B cell (primary cell): ENCODE measurements around the gene AGRN.

Experiments used
- EZH2 ChIP-seq: IDR thresholded peaks from 2 replicates; pipeline ENCODE4 v1.6.1; 2012; ENCODE audit warnings: borderline replicate concordance, low read depth, mild to moderate bottlenecking, moderate library complexity, low read length; ENCODE audit not compliant: insufficient read depth, poor library complexity, severe bottlenecking
- TF ChIP-seq, protein P1 (sequence below): fragments of 200-600 bp; IDR thresholded peaks from one replicate; pipeline ENCODE4 v1.8.0; 2022; ENCODE audit warnings: antibody characterized with exemption, mild to moderate bottlenecking

DNA sequence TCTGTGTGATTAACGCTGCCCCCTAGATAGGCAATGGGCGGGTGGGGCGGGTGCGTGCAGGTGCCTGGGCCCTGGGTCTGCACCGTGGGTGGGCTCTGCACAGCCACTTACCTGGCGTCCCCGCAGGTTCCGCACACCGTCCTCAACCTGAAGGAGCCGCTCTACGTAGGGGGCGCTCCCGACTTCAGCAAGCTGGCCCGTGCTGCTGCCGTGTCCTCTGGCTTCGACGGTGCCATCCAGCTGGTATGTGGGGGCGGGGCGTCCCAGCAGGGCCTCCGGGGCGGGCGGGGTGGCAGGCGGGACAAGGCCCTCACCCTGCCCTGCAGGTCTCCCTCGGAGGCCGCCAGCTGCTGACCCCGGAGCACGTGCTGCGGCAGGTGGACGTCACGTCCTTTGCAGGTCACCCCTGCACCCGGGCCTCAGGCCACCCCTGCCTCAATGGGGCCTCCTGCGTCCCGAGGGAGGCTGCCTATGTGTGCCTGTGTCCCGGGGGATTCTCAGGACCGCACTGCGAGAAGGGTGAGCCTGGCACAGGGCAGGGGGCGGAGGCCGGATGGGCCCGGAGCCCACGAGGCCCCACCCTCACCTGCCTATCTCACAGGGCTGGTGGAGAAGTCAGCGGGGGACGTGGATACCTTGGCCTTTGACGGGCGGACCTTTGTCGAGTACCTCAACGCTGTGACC is 31.3 kb downstream of the AGRN start:
- no peak for TF ChIP-seq EZH2
- TF ChIP-seq, protein P1, sequence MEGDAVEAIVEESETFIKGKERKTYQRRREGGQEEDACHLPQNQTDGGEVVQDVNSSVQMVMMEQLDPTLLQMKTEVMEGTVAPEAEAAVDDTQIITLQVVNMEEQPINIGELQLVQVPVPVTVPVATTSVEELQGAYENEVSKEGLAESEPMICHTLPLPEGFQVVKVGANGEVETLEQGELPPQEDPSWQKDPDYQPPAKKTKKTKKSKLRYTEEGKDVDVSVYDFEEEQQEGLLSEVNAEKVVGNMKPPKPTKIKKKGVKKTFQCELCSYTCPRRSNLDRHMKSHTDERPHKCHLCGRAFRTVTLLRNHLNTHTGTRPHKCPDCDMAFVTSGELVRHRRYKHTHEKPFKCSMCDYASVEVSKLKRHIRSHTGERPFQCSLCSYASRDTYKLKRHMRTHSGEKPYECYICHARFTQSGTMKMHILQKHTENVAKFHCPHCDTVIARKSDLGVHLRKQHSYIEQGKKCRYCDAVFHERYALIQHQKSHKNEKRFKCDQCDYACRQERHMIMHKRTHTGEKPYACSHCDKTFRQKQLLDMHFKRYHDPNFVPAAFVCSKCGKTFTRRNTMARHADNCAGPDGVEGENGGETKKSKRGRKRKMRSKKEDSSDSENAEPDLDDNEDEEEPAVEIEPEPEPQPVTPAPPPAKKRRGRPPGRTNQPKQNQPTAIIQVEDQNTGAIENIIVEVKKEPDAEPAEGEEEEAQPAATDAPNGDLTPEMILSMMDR: no peak
